Endometrial microvascular endothelial cells (primary cell): ENCODE results near the gene LDB2. TPM values are rescaled to one million over a fixed set of nuclear protein-coding genes. Genes with fewer than 3 reads are reported as not detected.

Experiments used
- in situ Hi-C: cut with HindIII; loops from 2 replicates; pipeline ENCODE4 v1.10.0; 2017; ENCODE audit warnings: low sequenced_read_pairs, low pct_unique_long_range_greater_than_20kb; ENCODE audit errors: inconsistent ontology term
- total RNA-seq: library from RNA; depleted of rRNA; stranded (reverse); fragments of >200 nt; gene quantifications from one replicate; pipeline ENCODE4 v1.2.3, GENCODE V29; 2015; ENCODE audit errors: inconsistent ontology term

Gene LDB2
- total RNA-seq, 1 donor from 2014 or later: 46.6 TPM

- in situ Hi-C loops: no loop called here
Observed at GRCh38 chr4:16819652-16820051, 78.8 kb downstream of the LDB2 start.

GRCh38 chr4:16818005-16818404, 80.4 kb downstream of the LDB2 start:
- in situ Hi-C loops: no loop called here

- in situ Hi-C loops: no loop called here
Observed at GRCh38 chr4:16817286-16817685, 81.2 kb downstream of the LDB2 start.

- in situ Hi-C loops: no loop called here
Observed at GRCh38 chr4:16814361-16814760, 84.1 kb downstream of the LDB2 start.

GRCh38 chr4:16812041-16812440, 86.4 kb downstream of the LDB2 start:
- in situ Hi-C loops: no loop called here

- in situ Hi-C loops: no loop called here
Observed at GRCh38 chr4:16809943-16810342, 88.5 kb downstream of the LDB2 start.

GRCh38 chr4:16809064-16809463, 89.4 kb downstream of the LDB2 start:
- in situ Hi-C loops: no loop called here

GRCh38 chr4:16807355-16807754, 91.1 kb downstream of the LDB2 start:
- in situ Hi-C loops: no loop called here

GRCh38 chr4:16804581-16804980, 93.9 kb downstream of the LDB2 start:
- in situ Hi-C loops: no loop called here

- in situ Hi-C loops: no loop called here
Observed at GRCh38 chr4:16802044-16802443, 96.4 kb downstream of the LDB2 start.

- in situ Hi-C loops: no loop called here
Observed at GRCh38 chr4:16801356-16801755, 97.1 kb downstream of the LDB2 start.

- in situ Hi-C loops: no loop called here
Observed at GRCh38 chr4:16794816-16795445, 103.5 kb downstream of the LDB2 start.

- in situ Hi-C loops: no loop called here
Observed at GRCh38 chr4:16791460-16791859, 107.0 kb downstream of the LDB2 start.

GRCh38 chr4:16790508-16790907, 107.9 kb downstream of the LDB2 start:
- in situ Hi-C loops: no loop called here

GRCh38 chr4:16788868-16789267, 109.6 kb downstream of the LDB2 start:
- in situ Hi-C loops: no loop called here

- in situ Hi-C loops: no loop called here
Observed at GRCh38 chr4:16785793-16786527, 112.5 kb downstream of the LDB2 start.

GRCh38 chr4:16783119-16783518, 115.3 kb downstream of the LDB2 start:
- in situ Hi-C loops: no loop called here

- in situ Hi-C loops: no loop called here
Observed at GRCh38 chr4:16779028-16779675, 119.3 kb downstream of the LDB2 start.

GRCh38 chr4:16777726-16778125, 120.7 kb downstream of the LDB2 start:
- in situ Hi-C loops: no loop called here
